Colon (tissue), 2 donors: ENCODE data around the gene SSNA1.
A peak's percentile ranks its signal among the peaks of the same experiment; 100 is the strongest.

ENCODE experiments used
- FAIRE-seq: peaks from 2 replicates; lab custom pipeline; 2012; peaks lifted over from hg19 to GRCh38; lab: Jason Lieb, UNC
- donor health status: control.
- donor health status: control.

Gene SSNA1

DNA sequence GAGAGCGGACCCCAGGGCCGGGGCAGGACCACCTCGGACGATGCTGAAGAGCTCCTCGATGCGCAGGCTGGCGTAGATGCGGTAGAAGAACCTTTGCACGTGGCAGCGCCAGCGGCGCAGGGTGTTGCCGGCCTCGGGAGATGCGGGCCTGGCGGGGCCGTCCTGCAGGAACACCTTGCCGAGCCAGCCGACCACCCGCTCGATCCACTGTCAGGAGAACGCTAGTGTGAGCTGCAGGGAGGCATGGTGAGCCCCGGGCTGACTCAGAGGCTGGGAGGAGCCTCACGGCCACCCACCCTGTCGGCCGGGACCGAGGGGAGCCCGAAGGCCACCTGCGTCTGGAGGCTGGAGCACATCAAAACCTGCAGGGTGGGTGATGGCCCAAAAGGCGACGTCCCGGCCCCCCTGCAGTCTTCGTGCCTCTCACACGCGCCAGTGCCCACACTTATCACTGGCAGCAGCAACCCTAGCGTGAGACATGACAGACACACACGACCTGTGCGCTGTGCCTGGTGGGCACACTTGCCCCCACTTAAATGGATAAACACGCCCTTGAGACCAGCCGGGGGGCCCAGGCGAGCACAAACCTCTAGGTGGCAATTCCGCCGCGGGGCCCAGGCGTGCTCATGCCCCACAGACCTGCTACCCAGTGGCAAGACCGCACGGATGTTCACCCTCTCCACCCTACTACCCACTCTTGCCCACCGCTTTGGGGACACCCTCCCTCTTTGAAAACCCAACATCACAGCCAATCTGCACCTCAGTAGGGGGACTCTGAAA is 3.4 kb upstream of the SSNA1 start:
- no peak for FAIRE-seq

DNA sequence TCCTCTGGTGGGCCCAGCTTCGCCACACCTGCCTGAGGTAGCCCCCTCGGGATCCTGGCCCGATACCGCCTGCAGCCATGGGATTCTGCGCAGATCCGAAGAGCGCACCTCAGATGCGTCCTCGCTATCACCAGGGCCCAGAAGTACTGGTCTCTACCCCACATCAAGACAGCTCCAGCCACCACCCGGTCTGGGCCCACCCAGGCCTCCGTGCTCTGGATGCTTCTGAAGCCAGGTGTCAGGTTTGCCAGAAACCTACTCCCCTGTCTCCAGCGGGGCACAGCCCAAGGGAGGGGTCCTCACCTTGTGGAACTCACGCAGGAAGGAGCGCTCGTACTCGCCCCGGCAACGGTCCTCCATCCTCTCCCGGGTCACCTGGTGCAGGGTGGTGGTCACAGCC is 2.6 kb upstream of the SSNA1 start:
- FAIRE-seq = no peak

- FAIRE-seq = no peak
Observed at GRCh38 chr9:137186385-137186784, 2.1 kb upstream of the SSNA1 start.

DNA sequence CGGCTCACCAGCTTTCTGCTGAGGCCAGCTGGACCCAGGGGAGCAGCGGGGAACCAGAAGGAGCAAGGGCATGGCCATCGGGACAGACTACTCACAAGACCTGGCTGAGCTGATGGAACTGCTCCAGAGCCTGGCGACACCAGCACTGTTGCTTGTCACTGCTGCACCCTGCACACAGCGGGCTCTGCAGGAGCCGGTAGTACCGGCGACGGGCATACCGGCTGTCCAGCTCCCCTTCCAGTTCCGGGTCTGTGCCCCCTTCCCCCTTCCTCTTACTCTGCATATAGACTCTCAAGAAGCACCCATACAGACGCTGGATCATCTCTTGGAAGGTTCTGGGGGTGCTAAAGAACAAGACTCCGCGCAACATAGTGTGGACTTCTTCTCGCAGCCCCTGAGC is 1.1 kb upstream of the SSNA1 start:
- no peak for FAIRE-seq

DNA sequence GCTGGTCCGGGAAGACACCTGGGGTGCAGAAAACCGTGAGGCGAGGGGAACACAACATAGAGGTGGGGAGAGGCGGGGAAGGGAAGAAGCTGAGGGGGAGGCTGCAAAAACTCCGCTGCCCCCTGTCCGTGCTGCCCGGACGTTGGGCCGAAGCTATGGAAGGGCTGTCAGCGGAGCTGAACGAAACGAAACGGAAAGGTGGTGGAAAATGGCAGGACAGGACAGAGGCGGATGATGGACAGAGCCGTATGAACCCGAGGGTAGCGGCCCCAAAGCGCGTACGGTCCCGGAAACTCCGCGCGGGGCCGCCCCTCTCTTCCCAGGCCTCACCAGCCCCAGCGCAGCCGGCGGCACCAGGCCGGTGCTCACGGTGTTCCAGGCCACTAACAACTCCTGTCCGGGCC is 388 bp upstream of the SSNA1 start:
- FAIRE-seq = no peak

- FAIRE-seq = no peak
Observed at GRCh38 chr9:137189297-137190295, 1.1 kb downstream of the SSNA1 start.

GRCh38 chr9:137190315-137190856 is 1.9 kb downstream of the SSNA1 start:
- no peak for FAIRE-seq

DNA sequence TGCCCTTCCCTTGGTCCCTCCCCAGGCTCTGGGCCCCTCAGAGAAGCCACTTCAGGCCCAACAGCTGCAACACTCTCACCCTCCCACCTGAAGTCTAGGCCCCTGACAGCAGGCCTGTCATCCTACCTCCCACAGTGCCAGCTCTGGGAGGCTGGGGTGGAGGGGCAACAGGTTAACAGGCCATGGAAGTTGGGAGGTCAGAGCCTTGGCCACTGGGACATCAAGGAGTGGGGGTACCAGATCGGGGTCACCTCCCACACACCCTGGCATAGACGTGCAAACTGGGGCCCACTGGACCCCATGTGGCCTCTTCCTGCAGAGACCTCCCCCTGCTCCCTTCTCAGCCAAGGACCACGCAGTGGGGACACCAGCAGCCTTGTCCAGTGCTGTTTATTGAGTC is 2.8 kb downstream of the SSNA1 start:
- no peak for FAIRE-seq

- FAIRE-seq = no peak
Observed at GRCh38 chr9:137191691-137192447, 3.4 kb downstream of the SSNA1 start.

- no peak for FAIRE-seq
Observed at GRCh38 chr9:137192448-137192780, 3.9 kb downstream of the SSNA1 start.

GRCh38 chr9:137192859-137193258 is 4.4 kb downstream of the SSNA1 start:
- no peak for FAIRE-seq

- FAIRE-seq = no peak
Observed at GRCh38 chr9:137193771-137194170, 5.3 kb downstream of the SSNA1 start.

- no peak for FAIRE-seq
Observed at GRCh38 chr9:137194388-137194787, 5.9 kb downstream of the SSNA1 start.

DNA sequence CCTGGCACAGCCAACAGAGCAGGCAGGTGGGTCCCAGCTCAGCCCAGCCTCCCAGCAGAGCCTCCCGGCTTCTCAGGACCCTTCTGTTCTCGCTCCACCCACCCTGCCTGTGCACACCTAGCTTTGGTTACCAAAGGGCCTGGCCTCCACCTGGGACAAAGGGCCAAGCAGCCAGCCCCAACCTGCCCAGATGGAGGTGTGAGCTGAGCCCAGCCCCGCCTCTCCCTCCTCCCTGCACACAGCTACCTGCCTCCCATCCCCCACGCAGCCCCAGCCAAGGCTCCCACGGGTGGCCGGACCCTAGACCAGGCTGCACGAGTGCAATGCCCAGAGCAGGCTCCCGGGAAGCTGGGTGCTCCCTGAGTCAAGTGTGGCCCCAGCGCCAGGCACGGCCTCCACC is 6.4 kb downstream of the SSNA1 start:
- FAIRE-seq = no peak

- no peak for FAIRE-seq
Observed at GRCh38 chr9:137195525-137196220, 7.2 kb downstream of the SSNA1 start.

DNA sequence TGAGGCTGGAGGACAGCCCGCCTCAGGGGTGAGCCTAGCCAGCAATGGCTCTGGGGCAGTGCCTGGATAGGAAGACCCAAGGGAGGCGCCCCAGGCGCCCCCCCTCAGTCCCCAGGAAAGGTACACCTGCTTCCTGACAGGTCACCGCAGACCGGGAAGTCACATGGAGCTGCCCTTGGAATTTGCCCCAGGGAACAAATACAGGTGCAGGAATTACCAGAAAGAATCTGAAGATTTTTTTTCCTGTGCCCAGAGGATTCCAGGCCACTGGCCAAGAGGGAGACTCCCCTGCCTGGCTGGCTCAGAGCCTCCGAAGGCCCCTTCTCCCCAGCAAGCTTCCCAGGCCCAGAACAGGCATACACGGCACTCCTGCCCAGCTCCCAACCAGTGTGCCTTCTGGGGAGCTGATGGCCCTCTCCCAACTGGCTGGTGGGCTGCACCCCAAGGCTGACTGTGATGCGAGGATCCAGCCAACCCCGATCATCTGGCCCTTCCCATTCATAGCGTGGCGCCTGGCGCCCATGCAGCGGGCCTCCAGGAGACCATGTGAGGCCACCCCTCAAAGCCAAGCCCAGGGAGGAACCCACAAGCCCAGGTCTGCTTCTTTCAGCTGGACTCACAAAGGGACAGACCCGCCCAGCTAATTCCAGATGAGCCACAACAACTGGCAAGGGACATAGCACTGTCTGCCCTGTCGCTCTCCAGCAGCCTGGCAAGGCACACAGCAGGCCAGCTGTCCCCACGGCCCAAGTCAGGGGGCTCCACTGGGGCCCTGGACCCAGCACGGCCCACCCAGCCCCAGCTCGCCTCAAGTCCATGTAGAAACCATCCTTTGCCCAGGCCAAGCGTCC is 9.8 kb downstream of the SSNA1 start:
- no peak for FAIRE-seq

- no peak for FAIRE-seq
Observed at GRCh38 chr9:137198902-137199283, 10.4 kb downstream of the SSNA1 start.

- no peak for FAIRE-seq
Observed at GRCh38 chr9:137199411-137200121, 11.1 kb downstream of the SSNA1 start.

DNA sequence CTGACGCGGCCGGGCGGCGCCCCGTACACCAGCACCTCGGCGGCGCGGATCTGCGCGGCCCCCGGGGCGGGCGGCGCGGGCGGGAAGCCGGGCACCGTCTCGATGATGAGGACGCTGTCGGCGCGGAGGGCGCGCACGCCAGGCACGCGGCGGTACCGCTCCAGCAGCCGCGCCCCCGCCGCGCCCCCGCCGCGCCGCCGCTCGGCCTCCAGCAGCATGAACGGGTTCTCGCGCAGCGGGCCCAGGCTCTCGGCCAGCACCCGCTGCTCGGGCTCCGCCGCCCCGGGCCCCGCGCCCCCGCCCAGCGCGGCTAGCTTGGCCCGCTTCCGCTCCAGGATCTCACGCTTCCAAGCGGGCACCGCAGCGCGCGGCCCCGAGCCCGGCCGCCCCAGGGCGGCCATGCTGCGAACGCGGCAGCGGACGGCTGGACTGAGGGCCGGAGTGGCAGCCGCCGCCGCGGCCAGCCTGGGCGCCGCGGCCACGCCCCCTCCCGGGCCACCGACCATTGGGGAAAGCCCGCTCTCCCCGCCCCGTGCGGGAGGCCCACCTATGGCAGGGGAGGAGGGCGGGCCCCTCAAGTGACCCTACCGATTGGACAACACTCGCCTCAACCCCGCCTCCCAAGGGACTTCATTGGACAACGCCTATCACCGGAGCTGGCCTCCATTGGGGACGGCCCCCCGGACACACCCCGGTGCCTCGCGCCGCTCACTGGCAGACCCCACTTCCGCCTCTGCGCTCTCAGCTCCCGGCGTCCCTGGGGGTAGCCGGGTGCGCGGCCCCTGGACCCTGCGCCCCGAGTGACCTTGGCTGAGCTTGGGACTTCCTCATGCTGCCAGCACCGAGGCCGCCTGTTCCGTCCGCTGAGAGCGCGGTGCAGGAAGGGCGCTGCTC is 12.1 kb downstream of the SSNA1 start, which contains the start of gene TPRN:
Gene TPRN, minus strand, starts transcription at position 431 of the 894 bp plus-strand sequence. Its CDS starts 30 bp downstream, at position 401.
- FAIRE-seq = peak; percentile 41
